Astrocyte (in vitro differentiated cells and primary cell): ENCODE results near the gene CACNA1C. TPM values are rescaled to one million over a fixed set of nuclear protein-coding genes. Genes with fewer than 3 reads are reported as not detected.

Source experiments
- DNase-seq: peaks from one replicate; pipeline ENCODE4 v3.0.0-alpha.2; 2010; ENCODE audit warnings: low read depth
- FAIRE-seq: peaks from 2 replicates; lab custom pipeline; 2011; peaks lifted over from hg19 to GRCh38; lab: Jason Lieb, UNC
- H2AFZ ChIP-seq: 2 replicates; pipeline ENCODE4 v1.6.0; 2012; ENCODE audit warnings: low read depth, low read length, inconsistent platforms
- H3K27ac ChIP-seq: 2 replicates; pipeline ENCODE4 v1.5.1; 2011; ENCODE audit warnings: low read depth, low read length, inconsistent platforms
- H3K27me3 ChIP-seq: 2 replicates; pipeline ENCODE4 v1.6.0; 2011; ENCODE audit warnings: low read length, inconsistent platforms; ENCODE audit not compliant: insufficient read depth
- H3K36me3 ChIP-seq: 2 replicates; pipeline ENCODE4 v1.5.1; 2011; ENCODE audit warnings: low read length, inconsistent platforms; ENCODE audit not compliant: insufficient read depth
- H3K4me1 ChIP-seq: 2 replicates; pipeline ENCODE4 v1.5.1; 2011; ENCODE audit warnings: low read length, inconsistent platforms; ENCODE audit not compliant: insufficient read depth
- H3K4me2 ChIP-seq: 2 replicates; pipeline ENCODE4 v1.6.0; 2012; ENCODE audit warnings: low read length, inconsistent platforms
- H3K4me3 ChIP-seq: 2 replicates; pipeline ENCODE4 v1.5.1; 2011; ENCODE audit warnings: low read depth, mild to moderate bottlenecking, low read length, inconsistent platforms; ENCODE audit not compliant: insufficient read depth
- H3K79me2 ChIP-seq: 2 replicates; pipeline ENCODE4 v1.6.0; 2012; ENCODE audit warnings: mild to moderate bottlenecking, low read length, inconsistent platforms; ENCODE audit not compliant: insufficient read depth
- H3K9ac ChIP-seq: 2 replicates; pipeline ENCODE4 v1.6.0; 2012; ENCODE audit warnings: mild to moderate bottlenecking, low read length, inconsistent platforms
- H3K9me3 ChIP-seq: 2 replicates; pipeline ENCODE4 v1.5.1; 2012; ENCODE audit warnings: low read depth, mild to moderate bottlenecking, low read length, inconsistent platforms; ENCODE audit not compliant: insufficient read depth
- H4K20me1 ChIP-seq: 2 replicates; pipeline ENCODE4 v1.6.0; 2012; ENCODE audit warnings: low read length, inconsistent platforms; ENCODE audit not compliant: insufficient read depth
- H3K27ac Mint-ChIP-seq: one replicate; pipeline ENCODE4 v1.8.0; 2021; ENCODE audit warnings: mild to moderate bottlenecking, mixed read lengths; ENCODE audit not compliant: unreplicated experiment
- H3K27me3 Mint-ChIP-seq: one replicate; pipeline ENCODE4 v1.8.0; 2021; ENCODE audit warnings: low read depth, mixed read lengths; ENCODE audit not compliant: unreplicated experiment
- H3K36me3 Mint-ChIP-seq: one replicate; pipeline ENCODE4 v1.8.0; 2021; ENCODE audit warnings: low read depth, mixed read lengths; ENCODE audit not compliant: unreplicated experiment
- H3K4me1 Mint-ChIP-seq: one replicate; pipeline ENCODE4 v1.8.0; 2021; ENCODE audit warnings: low read depth, mixed read lengths; ENCODE audit not compliant: unreplicated experiment
- H3K4me3 Mint-ChIP-seq: one replicate; pipeline ENCODE4 v1.8.0; 2021; ENCODE audit warnings: mild to moderate bottlenecking, moderate library complexity, mixed read lengths; ENCODE audit not compliant: unreplicated experiment
- H3K9me3 Mint-ChIP-seq: one replicate; pipeline ENCODE4 v1.8.0; 2021; ENCODE audit warnings: mild to moderate bottlenecking, mixed read lengths; ENCODE audit not compliant: unreplicated experiment
- CTCF ChIP-seq: IDR thresholded peaks from 2 replicates; pipeline ENCODE4 v1.5.1; 2011; ENCODE audit warnings: low read depth, mild to moderate bottlenecking, inconsistent platforms, low read length, moderate library complexity; ENCODE audit not compliant: insufficient read depth
- EZH2 ChIP-seq: IDR thresholded peaks from 2 replicates; pipeline ENCODE4 v1.6.1; 2012; ENCODE audit warnings: mild to moderate bottlenecking, low read length, inconsistent platforms; ENCODE audit not compliant: insufficient read depth
- total RNA-seq: library from RNA; stranded (reverse); gene quantifications from 2 replicates; pipeline ENCODE4 v1.2.1, GENCODE V29; 2021

Gene CACNA1C
- total RNA-seq, 1 donor from 2014 or later, result 2.1 TPM

- Histone ChIP-seq H3K36me3 (no peaks in the 10 kb centered on the region), H3K4me1 (no peaks in the 10 kb centered on the region), H3K9ac (no peak overlapping the region), H3K9me3 (no peaks in the 10 kb centered on the region), H3K4me2 (no peak overlapping the region), H2AFZ (no peak overlapping the region), H4K20me1 (peaks cover 3% of the 10 kb centered on the region), H3K79me2 (no peaks in the 10 kb centered on the region), H3K4me3 (no peak overlapping the region), H3K27me3 (peaks cover 2% of the 10 kb centered on the region), H3K27ac (no peak overlapping the region)
- TF ChIP-seq EZH2, result no peak
- TF ChIP-seq CTCF, result no peak
- Mint-ChIP-seq H3K36me3 (peaks cover 2% of the 10 kb centered on the region), H3K27me3 (peaks cover 12% of the 10 kb centered on the region), H3K4me1 (peaks cover 10% of the 10 kb centered on the region), H3K27ac (no peak overlapping the region), H3K9me3 (peaks cover 6% of the 10 kb centered on the region), H3K4me3 (no peak overlapping the region)
- DNase-seq (no peak), FAIRE-seq (no peak)
Observed at GRCh38 chr12:2094597-2094996, 41.8 kb downstream of the CACNA1C start.

- Histone ChIP-seq H3K9ac (no peak overlapping the region), H3K9me3 (no peaks in the 10 kb centered on the region), H4K20me1 (no peaks in the 10 kb centered on the region), H3K27ac (no peak overlapping the region), H3K4me2 (no peak overlapping the region), H3K36me3 (no peaks in the 10 kb centered on the region), H3K4me3 (no peak overlapping the region), H3K79me2 (no peaks in the 10 kb centered on the region), H3K27me3 (peaks cover under 1% of the 10 kb centered on the region), H3K4me1 (no peaks in the 10 kb centered on the region), H2AFZ (no peak overlapping the region)
- Mint-ChIP-seq H3K4me3 (no peak overlapping the region), H3K27ac (no peak overlapping the region), H3K4me1 (peaks cover 10% of the 10 kb centered on the region), H3K36me3 (peaks cover 2% of the 10 kb centered on the region), H3K9me3 (peaks cover 6% of the 10 kb centered on the region), H3K27me3 (peaks cover 12% of the 10 kb centered on the region)
- TF ChIP-seq CTCF, result no peak
- DNase-seq (no peak), FAIRE-seq (no peak)
Observed at GRCh38 chr12:2095878-2096277, 43.1 kb downstream of the CACNA1C start.

- H3K36me3 Mint-ChIP-seq, result peaks cover 2% of the 10 kb centered on the region
- H3K4me3 Mint-ChIP-seq, result no peak overlapping the region
- FAIRE-seq (no peak), DNase-seq (no peak)
- no peak overlapping the region for H3K27ac Mint-ChIP-seq
- no peak for TF ChIP-seq CTCF
- TF ChIP-seq EZH2, result no peak
- no peak overlapping the region for H3K27ac ChIP-seq
- H3K79me2 ChIP-seq, result no peaks in the 10 kb centered on the region
- H4K20me1 ChIP-seq, result no peaks in the 10 kb centered on the region
- H3K9me3 Mint-ChIP-seq, result no peaks in the 10 kb centered on the region
- H3K9me3 ChIP-seq, result no peaks in the 10 kb centered on the region
- H3K27me3 Mint-ChIP-seq, result peaks cover 6% of the 10 kb centered on the region
- H3K36me3 ChIP-seq, result no peaks in the 10 kb centered on the region
- no peak overlapping the region for H3K9ac ChIP-seq
- peaks cover 9% of the 10 kb centered on the region for H3K4me1 Mint-ChIP-seq
- no peaks in the 10 kb centered on the region for H3K27me3 ChIP-seq
- H2AFZ ChIP-seq, result no peak overlapping the region
- no peak overlapping the region for H3K4me3 ChIP-seq
- H3K4me1 ChIP-seq, result no peaks in the 10 kb centered on the region
- H3K4me2 ChIP-seq, result no peak overlapping the region
Observed at GRCh38 chr12:2097617-2098016, 44.8 kb downstream of the CACNA1C start.
